Activated CD4-positive, CD25-positive, alpha-beta regulatory T cell treated with anti-CD3 and anti-CD28 coated beads, Interleukin-2, amount 50 U/mL, for 72 hours (primary cell): Measurements from ENCODE around the gene SMOC1.

Source experiments
- DNase-seq: peaks from one replicate; pipeline ENCODE4 v3.0.0; 2021

The SMOC1 gene

DNA sequence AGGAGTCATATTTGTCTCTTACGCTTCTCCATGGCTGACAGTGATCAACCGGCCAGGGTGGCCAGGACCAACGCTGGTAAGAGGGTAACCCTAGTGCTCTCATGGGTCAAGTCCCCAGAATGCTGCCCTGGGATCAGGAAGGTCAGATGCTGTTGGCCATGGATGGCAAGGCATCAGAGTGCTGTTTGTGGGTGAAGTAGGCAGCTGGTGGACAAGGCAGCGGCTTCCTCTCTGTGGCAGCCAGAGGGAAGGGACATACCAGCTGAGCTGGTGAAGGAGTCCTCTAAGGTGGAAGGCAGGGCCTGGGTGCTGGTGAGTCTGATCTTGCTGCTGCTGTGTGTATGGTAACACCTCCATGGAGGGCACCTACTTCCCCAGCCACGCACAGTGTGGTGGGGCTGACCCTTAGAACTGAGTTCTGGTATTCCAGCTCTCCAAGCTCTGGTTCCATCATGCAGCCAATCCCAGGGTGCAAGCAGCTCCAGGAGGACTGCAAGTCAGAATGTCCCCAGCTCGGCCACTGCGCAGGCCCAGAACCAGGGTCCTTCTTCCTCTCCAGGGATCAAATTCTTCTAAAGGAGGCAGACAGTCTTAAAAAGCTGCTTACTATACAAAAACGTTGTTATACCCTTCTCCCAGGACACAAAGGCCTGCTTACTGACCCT, 13.4 kb upstream of the SMOC1 start:
- no peak for DNase-seq

DNA sequence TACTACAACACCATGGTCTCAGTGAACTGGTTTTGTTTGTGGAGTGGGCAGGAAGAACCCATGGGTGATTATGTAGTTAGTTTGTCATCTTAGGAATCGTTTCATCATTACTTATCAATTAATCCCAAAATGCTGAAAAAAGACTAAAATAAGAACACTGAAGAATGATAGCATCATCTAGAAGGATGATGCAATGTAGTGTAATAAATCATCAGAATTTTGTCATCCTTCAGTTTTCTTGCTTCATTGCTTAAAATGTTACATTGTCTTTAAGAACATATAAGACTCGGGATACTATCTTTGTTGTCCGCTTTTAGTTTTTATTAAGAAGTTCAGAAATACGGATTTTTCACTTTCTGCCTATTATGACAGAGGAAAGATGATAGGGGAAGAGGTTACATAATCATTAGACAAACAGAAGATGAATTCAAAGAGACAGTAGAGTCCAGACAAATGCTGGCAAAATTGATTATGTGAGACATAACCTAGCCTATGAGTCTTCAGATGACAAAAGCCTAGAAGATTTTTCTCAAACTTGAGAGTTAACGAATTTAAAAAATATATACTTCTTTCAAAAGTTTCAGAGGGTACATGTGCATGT, 10.8 kb upstream of the SMOC1 start:
- no peak for DNase-seq

- DNase-seq: no peak
Measured at GRCh38 chr14:69870613-69871012, 8.6 kb upstream of the SMOC1 start.

GRCh38 chr14:69873877-69874780, 5.1 kb upstream of the SMOC1 start:
- no peak for DNase-seq

DNA sequence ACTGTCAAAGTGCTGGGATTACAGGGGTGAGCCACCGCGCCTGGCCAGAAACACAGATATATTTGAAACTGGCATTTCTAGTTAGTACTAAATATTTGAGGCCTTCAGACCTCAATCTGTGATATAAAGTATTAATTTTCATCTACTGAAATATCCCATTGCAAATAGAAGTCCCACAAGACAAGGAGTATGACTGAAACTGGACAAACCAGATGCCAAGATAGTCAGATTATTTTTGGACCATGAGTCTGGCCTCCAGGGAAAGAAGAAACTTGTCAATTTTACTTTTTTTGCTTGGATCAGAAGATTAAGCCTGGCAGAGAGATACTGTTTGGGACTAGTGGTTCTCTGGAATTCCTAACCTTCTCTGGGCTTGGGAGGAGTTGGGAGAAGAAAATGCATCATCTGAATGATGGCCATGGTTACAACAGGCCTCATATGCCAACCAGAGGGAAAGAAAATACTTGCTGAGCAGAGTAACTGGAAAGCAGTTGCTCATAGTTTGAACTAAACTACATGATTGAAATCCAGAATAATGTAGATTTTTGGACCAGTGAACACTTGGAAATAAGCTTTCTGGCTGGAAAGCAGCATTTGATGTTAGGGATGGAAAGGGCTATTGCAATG, 2.9 kb upstream of the SMOC1 start:
- no peak for DNase-seq

DNA sequence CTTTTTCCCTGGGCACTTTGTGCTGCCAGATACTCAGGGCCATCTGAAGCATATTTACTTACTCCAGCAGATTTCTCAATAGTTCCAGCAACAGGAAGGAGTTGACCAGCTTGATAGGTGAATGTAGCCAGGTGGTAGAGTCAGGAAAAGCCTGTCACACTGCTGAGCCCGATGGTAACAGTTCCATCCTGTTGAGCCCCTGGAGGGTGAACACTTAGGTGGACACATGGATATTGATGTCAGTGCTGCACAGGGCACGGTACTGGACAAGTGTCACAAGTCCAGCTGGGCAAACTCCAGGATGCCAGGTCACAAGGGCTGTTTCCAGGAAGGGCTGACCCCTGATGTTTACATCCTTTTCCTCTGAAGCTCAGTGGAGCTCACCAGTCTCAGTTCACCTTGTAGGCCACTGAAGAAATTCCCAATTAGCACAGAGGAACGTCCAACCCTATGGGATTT, 2.3 kb upstream of the SMOC1 start:
- DNase-seq: no peak

GRCh38 chr14:69877492-69877891, 1.7 kb upstream of the SMOC1 start:
- DNase-seq: no peak

DNA sequence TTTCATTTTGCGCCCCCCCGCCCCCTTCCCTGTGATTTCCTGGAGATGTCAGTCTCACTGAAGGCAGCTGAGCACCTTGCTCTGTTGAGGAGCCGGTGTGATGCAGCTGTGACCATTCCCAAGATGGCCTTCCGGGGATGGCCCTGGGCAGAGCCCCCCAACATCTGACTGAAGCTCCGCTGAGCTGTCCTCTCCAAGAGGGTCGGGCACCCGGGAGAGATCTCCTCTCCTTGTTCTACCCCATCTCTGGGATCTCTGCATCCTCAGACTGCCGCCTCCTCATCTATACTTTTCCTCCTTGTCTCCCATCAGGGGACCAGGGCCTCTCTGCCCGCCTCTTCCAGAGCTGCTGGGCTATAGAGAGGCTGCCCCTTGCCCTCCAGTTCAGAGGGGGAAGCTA, 965 bp upstream of the SMOC1 start:
- DNase-seq: no peak

DNA sequence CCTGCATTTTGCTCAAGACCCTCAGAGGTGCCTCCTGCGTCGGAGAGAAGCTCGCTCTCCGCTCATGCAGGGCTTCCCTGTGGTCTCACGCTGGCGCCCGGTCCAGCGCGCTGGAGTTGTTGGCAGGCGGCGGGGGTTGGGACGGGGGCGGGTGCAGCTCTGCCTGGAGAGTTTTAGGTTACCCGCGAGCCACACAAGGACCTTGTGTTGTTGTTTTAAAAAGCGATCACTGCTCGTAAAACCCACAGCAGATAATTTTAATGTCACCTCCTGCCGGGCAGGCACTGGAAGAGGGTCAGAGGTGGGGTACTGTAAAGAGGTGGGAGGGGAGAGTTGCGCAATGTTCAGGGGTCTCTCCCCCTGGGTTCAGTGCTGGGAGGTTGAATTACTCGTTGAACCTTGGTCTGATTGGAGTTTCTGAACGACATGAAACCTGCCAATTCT, 850 bp downstream of the SMOC1 start:
- no peak for DNase-seq

DNA sequence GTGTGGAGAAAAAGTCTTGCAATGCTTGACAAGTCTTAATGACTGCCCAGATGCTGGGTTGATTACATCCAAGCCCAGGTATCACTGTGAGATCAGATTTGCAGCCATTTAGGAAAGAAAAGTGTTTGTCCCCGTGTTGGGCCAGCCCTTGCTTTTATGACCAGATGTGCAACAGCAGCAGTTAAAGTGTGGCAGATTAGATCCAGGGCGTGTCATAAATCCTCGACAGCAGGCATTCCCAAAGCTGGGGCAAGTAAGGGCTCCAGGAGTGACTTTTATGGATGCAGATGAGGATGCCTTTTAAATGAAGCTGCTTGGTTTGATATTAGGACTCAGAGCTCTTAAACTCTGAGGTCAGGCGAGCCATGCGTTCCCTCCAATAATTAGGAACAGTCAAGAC, 1.7 kb downstream of the SMOC1 start:
- DNase-seq: no peak

DNA sequence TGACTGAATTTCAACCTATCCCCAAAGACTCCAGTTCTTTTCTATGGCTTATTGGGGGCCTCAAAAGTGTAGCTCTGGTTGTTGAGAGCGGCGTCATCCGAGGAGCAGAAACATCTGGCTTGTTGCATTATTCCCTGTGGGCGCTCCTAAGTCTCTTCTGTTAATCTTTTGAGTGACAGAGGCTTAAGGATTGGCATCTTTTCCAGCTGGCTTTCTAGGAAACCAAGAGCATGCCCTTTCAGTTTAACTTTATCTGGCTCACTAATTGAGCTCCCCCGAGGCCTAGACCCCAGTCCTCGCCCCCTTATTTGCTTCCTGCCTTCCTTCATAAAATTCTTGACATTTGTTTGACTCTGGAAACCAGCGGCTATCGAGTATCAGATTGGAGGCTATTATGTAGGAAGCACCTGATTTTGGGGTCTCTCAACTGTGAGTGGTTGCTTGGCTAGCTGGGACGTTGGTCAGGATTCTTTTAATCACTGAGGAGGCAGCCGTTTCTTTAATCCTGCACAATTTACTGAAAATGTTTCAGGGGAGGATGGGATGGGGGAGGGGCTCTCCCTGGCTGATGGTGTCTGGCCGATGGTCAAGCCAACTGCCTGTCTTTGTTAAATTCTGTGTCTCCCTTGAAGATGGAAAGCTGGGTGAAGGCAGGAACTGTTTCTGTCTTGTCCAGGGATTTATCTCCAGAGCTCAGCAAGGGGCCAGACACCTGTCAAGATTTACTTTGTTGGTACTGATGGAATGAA, 3.1 kb downstream of the SMOC1 start:
- DNase-seq: no peak

- no peak for DNase-seq
Measured at GRCh38 chr14:69882915-69883314, 3.7 kb downstream of the SMOC1 start.

DNA sequence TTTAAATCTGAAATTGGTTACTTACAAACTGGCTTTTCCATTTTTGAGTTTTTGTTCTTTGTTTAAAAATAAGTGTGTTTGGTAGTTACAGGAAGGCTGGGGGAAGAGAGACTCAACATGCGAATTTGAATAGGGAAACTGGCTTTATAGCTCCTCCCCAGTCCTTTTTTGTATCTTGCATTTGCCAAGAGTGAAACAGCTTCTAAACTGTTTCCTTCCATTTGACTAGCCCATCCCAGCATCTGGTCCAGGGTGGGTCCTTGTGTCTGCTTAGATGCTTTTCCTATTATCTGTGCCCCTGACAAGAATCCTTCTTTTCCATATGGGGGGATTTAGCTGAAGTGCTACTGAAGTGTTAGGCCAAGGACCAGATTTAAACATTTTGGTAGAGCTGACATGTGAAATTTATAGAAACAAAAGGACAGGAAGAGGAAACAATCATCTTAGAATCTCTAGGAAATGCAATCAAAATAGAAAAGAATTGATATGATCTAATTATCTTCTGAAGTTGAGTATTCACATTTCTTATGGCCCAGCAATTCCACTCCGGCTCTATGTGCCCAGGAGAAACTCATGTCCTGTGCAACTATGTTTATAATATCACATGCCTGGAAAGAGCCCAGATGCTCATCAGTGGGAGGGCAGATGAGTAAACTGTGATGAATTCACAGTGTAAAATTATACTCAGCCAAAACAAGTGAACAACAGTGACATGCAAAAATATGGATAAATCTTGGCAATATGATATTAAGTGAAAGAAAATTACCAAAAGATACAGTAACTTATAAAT, 7.4 kb downstream of the SMOC1 start:
- DNase-seq: no peak

DNA sequence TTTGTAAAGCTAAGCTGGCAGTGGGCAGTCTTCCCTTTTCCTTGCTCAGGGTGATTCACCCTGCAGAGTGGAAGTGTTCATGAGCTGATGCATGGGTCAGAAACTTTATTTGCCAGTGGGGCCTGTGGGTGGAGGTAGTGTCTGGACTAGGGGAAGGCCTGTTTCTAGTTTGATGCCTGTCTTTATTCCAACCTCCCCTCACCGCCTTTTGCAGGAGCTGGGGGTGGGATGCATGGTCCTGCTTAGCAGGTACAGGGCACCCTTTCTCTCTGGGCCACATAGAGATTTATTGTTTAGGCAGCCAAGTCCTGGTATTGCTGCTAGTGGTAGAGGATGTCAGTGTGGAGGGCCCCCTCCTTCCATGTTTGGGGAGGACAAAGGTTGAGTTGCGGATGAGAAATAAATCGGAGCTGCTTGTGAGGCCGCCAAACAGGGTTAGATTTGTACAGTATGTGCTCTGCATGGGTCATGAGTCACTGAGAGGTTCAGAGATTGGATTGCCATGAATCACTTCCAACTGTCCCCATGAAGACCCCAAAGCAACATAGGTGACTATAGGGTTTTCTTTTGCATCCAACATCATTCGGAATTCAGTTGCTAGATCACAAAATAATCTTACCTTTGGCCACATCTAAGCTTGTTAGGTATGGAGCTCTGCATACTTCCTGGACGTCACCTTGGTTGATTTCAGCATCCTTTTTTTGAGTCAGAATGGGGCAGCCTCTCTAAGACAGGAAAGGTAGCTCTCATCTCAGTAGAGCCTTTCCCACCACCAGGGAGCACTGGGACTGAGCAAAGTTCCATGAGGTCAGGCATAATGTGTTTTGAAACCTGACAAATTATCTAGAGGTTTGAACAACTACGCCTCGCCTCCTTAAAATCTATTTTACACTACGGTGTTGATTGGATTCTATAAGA, 8.8 kb downstream of the SMOC1 start:
- no peak for DNase-seq

DNA sequence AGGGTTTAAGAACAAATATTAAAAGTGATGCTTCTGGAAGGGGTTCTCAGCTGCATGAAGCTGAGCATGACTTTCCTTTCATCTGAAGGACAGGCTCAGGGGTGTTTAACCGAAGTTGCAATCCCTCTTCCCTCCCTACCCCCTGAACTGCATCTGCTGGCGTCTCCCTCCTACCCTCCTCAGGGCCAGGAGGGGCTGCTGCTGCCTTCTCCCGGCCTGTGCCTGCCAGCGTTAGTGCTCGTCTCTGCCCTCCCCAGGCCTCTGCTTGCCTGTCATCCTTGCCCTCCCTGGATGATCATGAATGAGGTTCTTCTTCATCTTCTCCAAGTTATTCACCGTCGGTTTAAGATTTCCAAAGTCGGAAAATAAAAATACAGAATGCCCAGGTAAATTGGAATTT, 12.2 kb downstream of the SMOC1 start:
- DNase-seq: no peak

DNA sequence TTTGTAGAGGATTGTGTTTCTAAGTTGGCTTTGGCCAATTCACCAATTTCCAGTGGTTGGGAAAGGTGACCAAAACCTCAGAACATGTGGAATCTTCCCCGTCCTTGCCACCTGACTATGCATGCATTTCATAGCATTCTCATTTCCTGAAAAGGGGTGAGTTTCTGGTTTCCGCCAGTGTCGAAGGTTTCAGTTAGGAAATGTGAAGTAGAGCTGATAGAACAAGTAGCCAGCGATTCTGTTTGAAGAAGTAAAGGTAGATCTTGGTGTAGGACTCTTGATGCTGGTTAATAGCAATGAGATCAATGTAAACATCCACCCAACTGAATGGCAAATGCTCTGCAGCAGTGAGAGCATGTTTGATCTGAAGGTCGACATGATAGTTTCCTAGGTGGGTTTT, 15.9 kb downstream of the SMOC1 start:
- no peak for DNase-seq

DNA sequence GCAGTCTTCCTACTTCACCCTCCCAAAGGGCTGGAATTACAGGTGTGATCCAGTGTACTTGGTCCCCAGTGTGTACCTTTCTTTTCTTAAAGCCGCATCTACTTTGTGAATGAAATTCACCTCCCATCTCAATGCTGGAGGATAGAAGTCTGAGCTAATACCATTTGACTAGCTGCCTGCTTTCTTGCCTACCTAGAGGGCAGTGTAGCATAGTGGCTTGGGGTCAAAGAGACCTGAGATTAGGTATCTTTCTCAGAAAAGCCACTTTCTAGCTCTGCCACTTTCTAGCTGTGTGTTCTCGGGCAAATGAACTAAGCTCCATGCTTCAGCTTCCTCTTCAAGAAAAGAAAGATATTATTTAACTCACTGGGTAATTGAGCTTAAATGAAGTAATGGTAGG, 16.9 kb downstream of the SMOC1 start:
- DNase-seq: no peak

GRCh38 chr14:69896972-69897371, 17.8 kb downstream of the SMOC1 start:
- no peak for DNase-seq

DNA sequence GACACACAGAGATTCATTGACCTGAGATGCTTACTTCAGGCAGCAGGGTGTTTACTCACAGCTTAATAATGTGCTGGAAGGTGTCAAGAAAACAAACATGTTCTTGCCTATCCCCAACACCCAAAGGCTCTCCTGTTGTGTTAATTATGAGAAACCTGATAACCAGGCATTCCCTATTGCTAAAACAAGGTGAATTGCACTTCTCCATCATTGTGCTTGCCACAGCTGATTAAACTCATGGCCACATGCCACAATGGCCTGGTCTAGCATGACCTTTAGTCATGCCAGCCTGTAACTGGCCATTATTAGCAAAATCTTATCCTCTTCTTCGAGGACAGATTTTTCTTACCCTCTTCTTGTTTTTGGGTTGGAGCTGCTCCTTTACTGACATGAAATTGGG, 21.4 kb downstream of the SMOC1 start:
- no peak for DNase-seq

- no peak for DNase-seq
Measured at GRCh38 chr14:69901113-69901951, 22.1 kb downstream of the SMOC1 start.
